ENCODE data around the gene SAXO2.
"Not testable (repeated sequence)": the region's sequence is repeated elsewhere in the genome, so short reads cannot be mapped to it uniquely, and the experiment has no call there.

DNA sequence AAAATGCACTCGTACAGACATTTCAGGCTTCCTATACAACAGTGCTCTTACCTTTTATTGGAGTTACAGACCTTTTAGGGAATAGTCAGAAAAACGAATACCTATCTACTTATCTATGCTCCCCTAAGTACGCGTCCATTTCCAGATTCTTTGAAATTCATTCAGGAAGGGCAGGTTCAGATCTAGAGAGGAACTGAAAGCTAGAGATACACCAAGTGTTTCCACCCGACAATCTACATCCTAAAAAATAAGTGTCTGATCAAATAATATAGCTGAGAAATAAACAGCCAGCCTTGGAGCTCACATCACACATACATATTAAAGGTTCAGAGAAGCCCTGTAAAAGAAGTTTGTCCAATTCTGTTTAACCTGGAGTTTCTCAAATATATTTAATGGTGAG, 19.0 kb upstream of the SAXO2 start:
- TF ChIP-seq BACH2 (CRISPR knock-in tag; IDR thresholded peaks at IDR 0.05; ENCODE audit: borderline replicate concordance); ZFP3 (CRISPR knock-in tag; IDR thresholded peaks at IDR 0.05); RARB (CRISPR knock-in tag; IDR thresholded peaks at IDR 0.05): not testable (repeated sequence)
- TF ChIP-seq, protein P1, sequence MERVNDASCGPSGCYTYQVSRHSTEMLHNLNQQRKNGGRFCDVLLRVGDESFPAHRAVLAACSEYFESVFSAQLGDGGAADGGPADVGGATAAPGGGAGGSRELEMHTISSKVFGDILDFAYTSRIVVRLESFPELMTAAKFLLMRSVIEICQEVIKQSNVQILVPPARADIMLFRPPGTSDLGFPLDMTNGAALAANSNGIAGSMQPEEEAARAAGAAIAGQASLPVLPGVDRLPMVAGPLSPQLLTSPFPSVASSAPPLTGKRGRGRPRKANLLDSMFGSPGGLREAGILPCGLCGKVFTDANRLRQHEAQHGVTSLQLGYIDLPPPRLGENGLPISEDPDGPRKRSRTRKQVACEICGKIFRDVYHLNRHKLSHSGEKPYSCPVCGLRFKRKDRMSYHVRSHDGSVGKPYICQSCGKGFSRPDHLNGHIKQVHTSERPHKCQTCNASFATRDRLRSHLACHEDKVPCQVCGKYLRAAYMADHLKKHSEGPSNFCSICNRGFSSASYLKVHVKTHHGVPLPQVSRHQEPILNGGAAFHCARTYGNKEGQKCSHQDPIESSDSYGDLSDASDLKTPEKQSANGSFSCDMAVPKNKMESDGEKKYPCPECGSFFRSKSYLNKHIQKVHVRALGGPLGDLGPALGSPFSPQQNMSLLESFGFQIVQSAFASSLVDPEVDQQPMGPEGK (CRISPR knock-in tag; IDR thresholded peaks at IDR 0.05; ENCODE audit: borderline replicate concordance): not testable (repeated sequence)

Data from SK-N-SH treated with all-trans-retinoic acid at 6 μM for 48 hours (cell line).